SK-N-SH treated with all-trans-retinoic acid at 6 μM for 48 hours (cell line): ENCODE results near the gene CPA2.

Experiments used
- ATAC-seq: fragments of 200-7000 bp; cut with Tn5 transposase; 3 replicates; pipeline ENCODE4 v1.9.1; 2020; ENCODE audit warnings: mild to moderate bottlenecking, moderate library complexity
- ARNTL ChIP-seq: fragments of 450-650 bp; formaldehyde crosslinking; IDR thresholded peaks from 2 replicates; pipeline ENCODE4 v1.5.0; 2020; ENCODE audit warnings: low read depth, mild to moderate bottlenecking, moderate library complexity, borderline replicate concordance
- BACH2 ChIP-seq: fragments of 250-450 bp; sonication (Bioruptor Pico); IDR thresholded peaks from 2 replicates; pipeline ENCODE4 v1.9.0; 2021; ENCODE audit warnings: mild to moderate bottlenecking, borderline replicate concordance
- CREB5 ChIP-seq: fragments of 250-450 bp; sonication (Bioruptor Pico); IDR thresholded peaks from 2 replicates; pipeline ENCODE4 v1.5.1; 2020; ENCODE audit warnings: low read depth, mild to moderate bottlenecking, moderate library complexity
- CSDC2 ChIP-seq: fragments of 250-450 bp; sonication (Bioruptor Pico); IDR thresholded peaks from 2 replicates; pipeline ENCODE4 v1.5.0; 2020; ENCODE audit warnings: mild to moderate bottlenecking, moderate library complexity
- CSRNP3 ChIP-seq: fragments of 250-450 bp; sonication (Bioruptor Pico); IDR thresholded peaks from 2 replicates; pipeline ENCODE4 v1.5.1; 2021; ENCODE audit warnings: mild to moderate bottlenecking, moderate library complexity
- ESRRG ChIP-seq: fragments of 250-450 bp; sonication (Bioruptor Pico); IDR thresholded peaks from 2 replicates; pipeline ENCODE4 v1.6.1; 2021; ENCODE audit warnings: mild to moderate bottlenecking
- GLIS3 ChIP-seq: fragments of 250-450 bp; sonication (Bioruptor Pico); IDR thresholded peaks from 2 replicates; pipeline ENCODE4 v1.5.0; 2020; ENCODE audit warnings: mild to moderate bottlenecking, moderate library complexity
- ISL1 ChIP-seq: fragments of 250-450 bp; sonication (Bioruptor Pico); IDR thresholded peaks from 2 replicates; pipeline ENCODE4 v2.1.2; 2022; ENCODE audit warnings: mild to moderate bottlenecking, moderate library complexity
- OSR1 ChIP-seq: fragments of 250-450 bp; sonication (Bioruptor Pico); IDR thresholded peaks from 2 replicates; pipeline ENCODE4 v1.8.0; 2022; ENCODE audit warnings: moderate library complexity, mild to moderate bottlenecking, inconsistent platforms
- PATZ1 ChIP-seq: fragments of 250-450 bp; sonication (Bioruptor Pico); IDR thresholded peaks from 2 replicates; pipeline ENCODE4 v1.8.0; 2020; ENCODE audit warnings: mild to moderate bottlenecking, moderate library complexity, borderline replicate concordance
- PPARA ChIP-seq: fragments of 250-450 bp; sonication (Bioruptor Pico); IDR thresholded peaks from 2 replicates; pipeline ENCODE4 v1.5.0; 2020; ENCODE audit warnings: mild to moderate bottlenecking, borderline replicate concordance
- SNAI2 ChIP-seq: fragments of 250-450 bp; sonication (Bioruptor Pico); IDR thresholded peaks from 2 replicates; pipeline ENCODE4 v1.5.0; 2020; ENCODE audit warnings: mild to moderate bottlenecking, moderate library complexity
- TCF4 ChIP-seq: fragments of 250-450 bp; sonication (Bioruptor Pico); IDR thresholded peaks from 2 replicates; pipeline ENCODE4 v1.8.0; 2021; ENCODE audit warnings: mild to moderate bottlenecking, moderate library complexity, borderline replicate concordance
- TOX ChIP-seq: fragments of 250-450 bp; sonication (Bioruptor Pico); IDR thresholded peaks from 2 replicates; pipeline ENCODE4 v1.8.0; 2021; ENCODE audit warnings: mild to moderate bottlenecking, moderate library complexity, borderline replicate concordance
- TSHZ2 ChIP-seq: fragments of 250-450 bp; sonication (Bioruptor Pico); IDR thresholded peaks from 2 replicates; pipeline ENCODE4 v1.5.0; 2020; ENCODE audit warnings: mild to moderate bottlenecking, moderate library complexity
- ZFP3 ChIP-seq: fragments of 250-450 bp; sonication (Bioruptor Pico); IDR thresholded peaks from 2 replicates; pipeline ENCODE4 v1.5.0; 2020; ENCODE audit warnings: mild to moderate bottlenecking, moderate library complexity
- ZFP30 ChIP-seq: fragments of 450-650 bp; formaldehyde crosslinking; IDR thresholded peaks from 2 replicates; pipeline ENCODE4 v1.5.0; 2022; ENCODE audit warnings: mild to moderate bottlenecking, moderate library complexity
- ZNF565 ChIP-seq: fragments of 450-650 bp; formaldehyde crosslinking; conservative IDR thresholded peaks from 2 replicates; pipeline ENCODE4 v1.5.0; 2020; ENCODE audit warnings: low read depth, mild to moderate bottlenecking, moderate library complexity
- ZNF70 ChIP-seq: fragments of 450-650 bp; formaldehyde crosslinking; IDR thresholded peaks from 2 replicates; pipeline ENCODE4 v1.5.0; 2020; ENCODE audit warnings: mild to moderate bottlenecking, moderate library complexity
- ZNF8 ChIP-seq: fragments of 450-650 bp; formaldehyde crosslinking; IDR thresholded peaks from 2 replicates; pipeline ENCODE4 v1.5.0; 2020; ENCODE audit warnings: mild to moderate bottlenecking, moderate library complexity

Gene CPA2

GRCh38 chr7:130266961-130267321 is 278 bp downstream of the CPA2 start:
- TF ChIP-seq CREB5 (CRISPR knock-in tag) (no peak), PATZ1 (no peak), ZFP3 (no peak), OSR1 (CRISPR knock-in tag) (no peak), ZNF8 (CRISPR knock-in tag) (no peak), CSDC2 (CRISPR knock-in tag) (no peak), TOX (CRISPR knock-in tag) (no peak), TCF4 (no peak), ARNTL (CRISPR knock-in tag) (no peak), ISL1 (CRISPR knock-in tag) (no peak), TSHZ2 (CRISPR knock-in tag) (no peak), PPARA (CRISPR knock-in tag) (no peak), CSRNP3 (CRISPR knock-in tag) (no peak), ZNF70 (CRISPR knock-in tag) (no peak), GLIS3 (CRISPR knock-in tag) (no peak), ZNF565 (CRISPR knock-in tag) (no peak), ZFP30 (CRISPR knock-in tag) (no peak), SNAI2 (CRISPR knock-in tag) (no peak)
- no peak for ATAC-seq

- no peak for ATAC-seq
- TF ChIP-seq PATZ1 (no peak), TOX (CRISPR knock-in tag) (no peak)
These were observed 2.0 kb downstream of the CPA2 start for GRCh38 chr7:130268463-130269317.

- TF ChIP-seq OSR1 (CRISPR knock-in tag) (no peak), ZNF565 (CRISPR knock-in tag) (no peak), PPARA (CRISPR knock-in tag) (no peak), SNAI2 (CRISPR knock-in tag) (no peak), TCF4 (no peak), TSHZ2 (CRISPR knock-in tag) (no peak), ISL1 (CRISPR knock-in tag) (no peak), GLIS3 (CRISPR knock-in tag) (no peak), BACH2 (no peak), CSDC2 (CRISPR knock-in tag) (no peak), ESRRG (CRISPR knock-in tag) (no peak), ZNF8 (CRISPR knock-in tag) (no peak), PATZ1 (no peak), TOX (CRISPR knock-in tag) (no peak)
These were observed 2.6 kb downstream of the CPA2 start for GRCh38 chr7:130269318-130269694.

More at GRCh38 chr7:130269318-130269694, 2.6 kb downstream of the CPA2 start:
- ATAC-seq, result no peak
